ENCODE results near the gene COPE.
A peak's percentile ranks its signal among the peaks of the same experiment; 100 is the strongest.
"Not testable (repeated sequence)": the region's sequence is repeated elsewhere in the genome, so short reads cannot be mapped to it uniquely, and the experiment has no call there.

The COPE gene

GRCh38 chr19:18919086-18919899 lies at the start of gene COPE, which contains the start of gene DDX49:
COPE (minus strand) TSS chr19:18919387; CDS start chr19:18919348, 39 bp downstream.
DDX49 (plus strand) TSS chr19:18919715; CDS start chr19:18919742, 27 bp downstream.
- DNase-seq (ENCODE audit: low read depth), result peak; percentile 100

DNA sequence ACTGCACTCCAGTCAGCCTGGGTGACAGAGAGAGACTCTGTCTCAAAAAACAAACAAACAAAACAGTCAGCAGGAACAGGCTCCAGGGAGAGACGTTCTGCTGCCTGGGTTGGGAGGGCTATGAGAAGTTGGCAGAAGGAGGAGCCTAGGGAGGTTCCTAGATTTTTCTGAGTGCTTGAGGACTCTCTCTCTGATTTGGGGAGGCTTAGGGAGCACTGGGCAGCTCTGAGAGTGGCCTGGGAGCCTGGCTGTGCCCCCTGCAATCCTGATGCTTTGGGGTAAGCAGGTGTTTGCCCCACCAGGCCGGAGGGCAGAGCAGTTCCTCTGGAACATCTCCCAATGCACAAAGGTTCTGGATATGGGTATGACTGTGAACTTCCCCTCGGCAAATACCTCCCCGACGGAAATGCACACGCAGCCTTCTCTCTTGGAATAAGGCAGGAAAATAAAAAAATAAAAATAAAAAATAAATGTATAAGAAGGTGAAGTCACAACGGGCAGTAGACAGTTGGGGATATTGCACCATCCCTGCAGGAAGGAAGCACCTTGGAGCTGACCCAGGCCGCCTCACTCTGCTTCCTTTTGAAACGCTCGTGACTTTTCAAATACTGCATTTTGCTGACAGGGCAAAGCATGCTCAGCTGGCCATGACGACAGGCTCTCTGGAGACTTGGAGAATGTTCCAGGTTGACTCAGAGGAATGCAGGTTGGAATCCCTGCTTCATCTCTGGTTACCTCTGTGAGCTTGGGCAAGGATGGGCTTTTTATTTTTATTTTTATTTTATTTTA lies 48.4 kb upstream of the COPE start:
- peak; percentile 83 for DNase-seq (ENCODE audit: low read depth)

- DNase-seq (ENCODE audit: low read depth), result no peak
Measured at GRCh38 chr19:18966307-18966706, 47.1 kb upstream of the COPE start.

DNA sequence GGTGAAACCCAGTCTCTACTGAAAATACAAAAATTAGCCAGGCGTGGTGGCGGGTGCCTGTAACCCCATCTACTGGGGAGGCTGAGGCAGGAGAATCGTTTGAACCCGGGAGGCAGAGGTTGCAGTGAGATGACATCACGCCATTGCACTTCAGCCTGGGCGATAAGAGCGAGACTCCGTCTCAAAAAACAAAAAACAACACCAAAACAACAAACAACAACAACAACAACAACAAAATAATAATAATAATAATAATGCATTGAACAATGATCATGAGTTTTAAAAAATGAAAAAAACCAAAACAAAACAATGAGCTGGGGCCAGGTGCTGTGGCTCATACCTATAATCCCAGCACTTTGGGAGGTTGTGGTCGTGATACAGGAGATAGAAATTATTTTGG lies 44.9 kb upstream of the COPE start:
- no peak for DNase-seq (ENCODE audit: low read depth)

GRCh38 chr19:18961767-18962620 lies 42.8 kb upstream of the COPE start:
- no peak for DNase-seq (ENCODE audit: low read depth)

GRCh38 chr19:18960370-18960769 lies 41.2 kb upstream of the COPE start:
- no peak for DNase-seq (ENCODE audit: low read depth)

- DNase-seq (ENCODE audit: low read depth), result no peak
Measured at GRCh38 chr19:18955042-18955441, 35.9 kb upstream of the COPE start.

DNA sequence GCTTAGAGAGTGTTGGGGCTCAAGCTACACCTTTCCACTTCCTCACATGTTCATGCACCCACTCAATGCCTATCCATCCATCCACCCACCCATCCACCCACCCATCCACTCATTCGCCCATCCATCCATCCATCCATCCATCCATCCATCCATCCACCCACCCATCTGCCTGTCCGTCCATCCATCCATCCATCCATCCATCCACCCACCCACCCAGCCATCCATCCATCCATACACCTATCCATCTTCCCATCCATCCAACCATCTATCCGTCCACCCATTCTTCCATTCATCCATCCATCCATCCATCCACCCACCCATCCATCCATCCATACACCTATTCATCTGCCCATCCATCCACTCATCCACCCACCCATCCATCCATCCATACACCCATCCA lies 34.9 kb upstream of the COPE start:
- no peak for DNase-seq (ENCODE audit: low read depth)

DNA sequence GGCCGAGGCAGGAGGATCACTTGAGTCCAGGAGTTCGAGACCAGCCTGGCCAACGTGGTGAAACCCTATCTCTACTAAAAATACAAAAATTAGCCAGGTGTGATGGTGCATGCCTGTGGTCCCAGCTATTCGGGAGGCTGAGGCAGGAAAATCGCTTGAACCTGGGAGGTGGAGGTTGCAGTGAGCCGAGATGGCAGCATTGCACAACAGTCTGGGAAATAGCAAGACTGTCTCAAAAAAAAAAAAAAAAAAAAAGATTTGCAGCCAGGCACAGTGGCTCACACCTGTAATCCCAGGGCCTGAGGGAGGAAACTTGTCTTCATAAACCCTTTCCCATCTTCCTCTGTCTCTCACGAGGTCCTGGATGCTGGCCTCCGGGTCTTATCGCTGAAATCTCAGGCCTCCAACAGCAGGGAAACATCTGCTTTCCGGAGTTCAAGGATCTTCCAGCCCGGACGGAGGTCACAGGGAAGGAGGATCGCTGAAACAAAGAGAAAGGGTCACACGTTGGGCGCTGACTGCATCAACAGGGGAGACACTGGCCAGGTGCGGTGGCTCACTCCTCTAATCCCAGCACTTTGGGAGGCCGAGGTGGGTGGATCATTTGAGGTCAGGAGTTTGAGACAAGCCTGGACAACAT lies 33.3 kb upstream of the COPE start:
- not testable (repeated sequence) for DNase-seq (ENCODE audit: low read depth)

DNA sequence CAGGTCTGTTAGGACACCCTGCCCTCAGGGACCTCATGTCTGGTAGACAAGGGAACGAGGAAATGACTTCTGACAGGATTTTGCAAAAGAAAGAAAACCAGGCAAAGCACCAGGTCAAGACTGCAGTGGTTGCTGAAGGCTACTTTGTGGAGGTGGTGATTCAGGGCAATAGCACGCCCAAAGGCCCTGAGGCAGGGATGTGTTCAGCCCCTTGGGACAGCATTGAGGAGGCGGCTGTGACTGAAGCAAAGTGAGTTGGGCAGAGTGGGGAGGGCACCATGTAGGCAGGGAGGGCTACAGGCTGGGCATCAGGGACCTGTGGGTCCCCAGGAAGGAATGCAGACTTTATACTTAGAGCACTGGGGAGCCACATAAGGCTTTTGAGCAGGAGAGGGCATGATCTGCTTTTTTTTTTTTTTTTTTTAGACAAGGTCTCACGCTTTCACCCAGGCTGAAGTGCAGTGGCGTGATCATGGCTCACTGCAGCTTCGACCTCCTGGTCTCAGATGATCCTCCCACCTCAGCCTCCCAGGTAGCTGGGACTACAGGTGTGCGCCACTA lies 32.6 kb upstream of the COPE start:
- DNase-seq (ENCODE audit: low read depth), result peak; percentile 97

- DNase-seq (ENCODE audit: low read depth), result no peak
Measured at GRCh38 chr19:18949858-18950257, 30.7 kb upstream of the COPE start.

GRCh38 chr19:18948976-18949356 lies 29.8 kb upstream of the COPE start:
- DNase-seq (ENCODE audit: low read depth), result no peak

GRCh38 chr19:18948075-18948975 lies 29.1 kb upstream of the COPE start:
- no peak for DNase-seq (ENCODE audit: low read depth)

DNA sequence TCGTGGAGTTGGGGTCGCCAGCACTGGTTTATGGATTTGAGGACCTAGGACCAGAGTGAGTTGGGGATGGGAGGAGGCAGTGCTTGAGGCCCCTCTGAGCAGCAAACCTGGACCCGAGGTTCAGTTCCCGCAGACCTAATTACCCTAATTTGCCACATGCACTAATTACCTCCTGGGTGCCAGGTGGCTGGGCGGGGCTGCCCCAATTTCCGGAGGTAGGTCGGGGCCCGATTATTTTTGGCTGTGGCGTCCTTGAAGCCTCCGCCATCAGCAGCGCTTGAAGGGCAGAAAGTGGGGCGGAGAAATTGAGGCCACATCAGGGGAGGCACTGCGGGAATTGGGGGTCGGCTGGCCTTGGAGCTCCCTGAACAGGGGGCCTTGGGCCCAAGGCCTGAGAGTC lies 27.7 kb upstream of the COPE start:
- no peak for DNase-seq (ENCODE audit: low read depth)

GRCh38 chr19:18946335-18946734 lies 27.1 kb upstream of the COPE start:
- DNase-seq (ENCODE audit: low read depth), result no peak

DNA sequence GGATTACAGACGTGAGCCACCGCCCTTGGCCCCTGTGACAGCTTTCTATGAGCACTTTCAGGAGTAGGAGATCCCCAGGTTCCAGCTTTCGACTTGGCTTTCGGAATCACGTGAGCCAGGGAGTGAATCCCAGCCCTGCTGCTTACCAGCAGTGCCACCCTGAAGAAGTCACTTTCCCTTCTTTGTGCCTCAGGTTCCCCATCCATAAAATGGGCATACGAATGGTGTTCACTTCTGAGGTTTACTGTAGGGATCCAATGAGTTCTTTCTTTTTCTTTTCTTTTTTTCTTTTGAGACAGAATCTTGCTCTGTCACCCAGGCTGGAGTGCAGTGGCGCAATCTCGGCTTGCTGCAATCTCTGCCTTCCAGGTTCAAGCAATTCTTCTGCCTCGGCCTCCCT lies 26.1 kb upstream of the COPE start:
- DNase-seq (ENCODE audit: low read depth), result no peak

- no peak for DNase-seq (ENCODE audit: low read depth)
Measured at GRCh38 chr19:18943465-18943864, 24.3 kb upstream of the COPE start.

DNA sequence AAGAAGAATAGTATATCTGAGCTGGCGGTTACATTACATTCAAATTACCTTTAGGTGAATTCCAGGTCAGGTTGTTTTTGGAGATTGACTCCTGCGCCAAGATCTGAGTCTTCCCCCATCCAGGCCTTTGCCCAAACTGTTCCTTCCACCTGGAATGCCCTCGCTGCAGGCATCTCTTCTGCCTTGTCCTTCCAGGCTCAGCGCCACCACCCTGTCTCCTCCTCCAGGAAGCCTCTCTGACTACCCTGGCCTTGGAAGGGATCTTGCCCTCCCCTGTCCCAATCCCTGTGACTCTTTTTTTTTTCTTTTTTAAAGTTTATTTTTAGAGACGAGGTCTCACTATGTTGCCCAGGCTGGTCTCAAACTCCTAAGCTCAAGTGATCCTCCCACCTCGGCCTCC lies 23.5 kb upstream of the COPE start:
- no peak for DNase-seq (ENCODE audit: low read depth)

GRCh38 chr19:18941628-18942354 lies 22.6 kb upstream of the COPE start:
- no peak for DNase-seq (ENCODE audit: low read depth)

All from ELR (cell line).